ENCODE results near the gene RCSD1.

- TF ChIP-seq CTCF (conservative IDR thresholded peaks at IDR 0.05; ENCODE audit: low read depth, low read length): no peak
- no peak for TF ChIP-seq CEBPB (IDR thresholded peaks at IDR 0.05; ENCODE audit: low read depth, low read length)
- TF ChIP-seq POLR2A (IDR thresholded peaks at IDR 0.05; ENCODE audit: low read depth, low read length): no peak
- no peak for TF ChIP-seq ELK1 (IDR thresholded peaks at IDR 0.05; ENCODE audit: borderline replicate concordance, low read depth, low read length)
- no peak for TF ChIP-seq FOS (IDR thresholded peaks at IDR 0.05; ENCODE audit: low read depth, low read length)
- TF ChIP-seq RAD21 (IDR thresholded peaks at IDR 0.05; ENCODE audit: low read length): no peak
- TF ChIP-seq MXI1 (IDR thresholded peaks at IDR 0.05; ENCODE audit: borderline replicate concordance, low read depth, low read length): no peak
- no peak for TF ChIP-seq USF2 (IDR thresholded peaks at IDR 0.05; ENCODE audit: low read depth, low read length)
- TF ChIP-seq RFX5 (IDR thresholded peaks at IDR 0.05; ENCODE audit: low read depth, low read length): no peak
- TF ChIP-seq MAFK (IDR thresholded peaks at IDR 0.05; ENCODE audit: low read depth, low read length): no peak
These were observed 65.1 kb downstream of the RCSD1 start for GRCh38 chr1:167695147-167695546.

Data from IMR-90 (cell line).